GF-D8 (cell line): ENCODE results near the gene MOB2.

ENCODE experiments used
- DNase-seq: peaks from one replicate; lab custom pipeline; 2025; lab: John Stamatoyannopoulos, UW

Gene MOB2

DNA sequence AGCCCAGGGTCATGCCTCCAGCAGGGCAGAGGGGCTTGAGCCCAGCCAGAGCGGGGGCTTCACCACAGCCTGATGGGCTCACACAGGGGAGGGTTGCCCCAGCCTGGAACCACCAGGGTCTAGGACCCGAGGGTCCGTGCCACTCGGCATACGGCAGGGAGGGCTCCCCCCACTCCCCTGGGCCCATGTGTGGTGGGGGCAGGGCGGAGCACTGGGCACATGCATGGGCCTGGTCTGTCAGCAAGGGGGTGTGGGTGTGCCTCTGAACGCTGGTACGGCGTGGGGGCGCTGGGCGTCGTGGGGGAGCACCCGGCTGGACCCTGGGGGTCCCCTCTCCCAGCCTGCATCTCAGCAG lies 29.3 kb downstream of the MOB2 start:
- no peak for DNase-seq

DNA sequence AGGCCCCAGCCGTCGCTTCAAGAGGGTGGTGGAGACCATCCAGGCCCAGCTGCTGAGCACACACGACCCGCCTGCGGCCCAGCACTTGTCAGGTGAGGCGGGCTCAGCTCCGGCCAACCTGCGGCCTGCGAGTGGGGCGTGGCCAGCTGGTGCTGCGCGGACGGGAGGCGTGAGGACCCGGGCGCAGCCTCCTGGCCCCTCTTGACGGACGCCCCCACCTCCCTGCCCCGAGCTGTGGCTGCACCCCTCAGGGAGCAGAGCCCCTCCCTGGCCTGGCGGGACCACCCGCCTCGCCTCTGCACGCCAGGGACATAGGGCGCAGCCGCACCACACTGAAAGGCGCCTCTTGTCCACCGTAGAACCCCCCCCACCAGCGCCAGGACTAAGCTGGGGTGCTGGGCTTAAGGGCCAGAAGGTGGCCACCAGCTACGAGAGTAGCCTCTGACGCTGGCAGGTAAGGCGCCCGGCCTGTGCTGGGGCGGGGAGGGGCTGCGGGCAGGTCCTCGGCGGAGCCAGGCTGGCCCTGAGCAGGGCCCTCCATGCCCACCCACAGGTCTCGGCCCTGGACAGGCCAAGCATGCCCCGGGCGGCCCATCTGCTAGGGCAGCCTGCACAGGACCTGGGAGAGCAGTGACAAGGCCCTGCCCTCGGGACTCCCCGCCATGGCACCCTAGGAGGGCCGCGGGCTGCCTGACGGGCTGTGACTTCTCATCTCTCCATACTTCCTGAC lies 29.8 kb downstream of the MOB2 start:
- no peak for DNase-seq

DNA sequence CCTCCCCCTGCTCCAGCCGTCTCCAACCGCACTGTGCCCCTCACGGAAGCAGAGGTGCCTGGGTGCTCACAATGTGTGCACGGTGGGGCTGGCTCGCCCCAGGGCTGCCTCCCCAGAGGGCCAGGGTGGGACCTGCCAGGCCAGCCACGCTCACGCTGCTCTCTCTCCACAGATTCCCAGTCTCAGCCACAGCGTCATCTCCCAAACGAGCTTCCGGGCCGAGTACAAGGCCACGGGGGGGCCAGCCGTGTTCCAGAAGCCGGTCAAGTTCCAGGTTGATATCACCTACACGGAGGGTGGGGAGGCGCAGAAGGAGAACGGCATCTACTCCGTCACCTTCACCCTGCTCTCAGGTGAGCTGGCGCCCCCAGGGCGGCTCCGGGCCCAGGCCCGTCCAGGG lies 30.4 kb downstream of the MOB2 start:
- DNase-seq, result no peak

DNA sequence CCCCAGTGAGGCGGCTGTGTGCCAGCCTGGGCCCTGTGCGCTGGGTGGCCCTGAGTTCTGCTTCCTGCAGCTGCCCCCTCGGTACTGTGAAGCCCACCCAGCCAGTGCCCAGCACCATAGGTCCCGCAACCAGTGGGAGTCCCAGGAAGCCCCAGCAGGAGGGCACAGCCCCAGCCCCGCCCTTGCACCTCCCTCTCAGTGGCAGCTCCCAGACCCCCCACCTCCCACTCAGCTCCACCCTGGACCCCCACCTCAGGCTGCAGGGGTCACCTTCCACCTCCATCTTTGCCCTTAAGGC lies 30.9 kb downstream of the MOB2 start:
- DNase-seq, result no peak

DNA sequence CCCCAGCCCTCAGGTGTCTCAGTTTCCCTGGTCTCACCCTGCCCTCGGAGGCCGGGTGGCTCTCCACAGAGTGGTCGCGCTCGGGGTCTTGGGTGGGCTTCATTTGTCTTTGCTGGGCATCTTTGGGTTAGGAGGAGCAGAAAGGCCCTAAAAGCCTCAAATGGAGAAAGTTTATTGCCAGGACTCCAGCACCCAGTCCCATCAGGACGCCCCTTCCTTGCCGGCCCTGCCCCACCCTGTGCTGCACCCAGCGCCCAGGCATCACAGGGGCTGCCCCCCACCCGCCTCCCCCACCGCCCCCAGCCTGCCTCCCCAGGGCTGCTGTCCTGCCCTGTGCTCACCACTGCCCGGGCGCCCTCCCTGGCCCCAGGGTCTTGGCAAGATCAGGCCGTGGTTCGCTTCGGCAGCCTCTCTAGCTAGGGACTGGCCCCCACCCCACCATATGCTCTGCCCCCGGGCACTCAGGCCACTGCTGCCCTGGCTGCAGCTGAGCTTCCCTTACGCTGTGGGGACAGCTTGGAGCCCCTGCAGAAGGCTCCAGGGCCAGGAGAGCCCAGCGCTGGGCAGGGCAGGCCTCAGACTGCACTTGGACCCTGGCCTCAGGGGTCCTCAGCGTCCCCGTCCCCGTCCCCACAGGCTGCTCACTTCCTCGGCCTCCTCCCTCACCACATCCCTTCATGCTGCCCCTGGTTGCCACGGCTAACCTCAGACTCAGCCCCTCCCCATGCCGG lies 31.4 kb downstream of the MOB2 start:
- DNase-seq, result no peak

DNA sequence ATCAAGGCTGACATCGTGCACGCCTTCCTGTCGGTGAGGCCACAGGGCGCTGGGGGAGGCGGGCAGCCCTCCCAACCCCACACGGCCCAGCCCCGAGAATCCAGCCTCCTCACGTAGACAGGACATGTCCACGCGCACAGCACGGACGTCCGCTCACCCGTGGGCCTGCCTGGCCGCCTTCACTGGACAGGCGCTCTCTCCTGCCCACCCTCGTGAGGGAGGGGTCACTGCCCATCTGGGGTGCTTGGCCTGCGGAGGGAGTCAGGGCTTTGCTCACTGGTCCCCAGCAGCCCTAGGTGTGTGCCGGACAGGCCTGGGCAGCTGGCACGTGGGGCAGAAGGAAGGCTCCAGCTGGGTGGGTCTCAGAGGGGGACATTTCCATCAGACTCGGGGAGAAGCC lies 32.0 kb downstream of the MOB2 start:
- DNase-seq, result no peak

DNA sequence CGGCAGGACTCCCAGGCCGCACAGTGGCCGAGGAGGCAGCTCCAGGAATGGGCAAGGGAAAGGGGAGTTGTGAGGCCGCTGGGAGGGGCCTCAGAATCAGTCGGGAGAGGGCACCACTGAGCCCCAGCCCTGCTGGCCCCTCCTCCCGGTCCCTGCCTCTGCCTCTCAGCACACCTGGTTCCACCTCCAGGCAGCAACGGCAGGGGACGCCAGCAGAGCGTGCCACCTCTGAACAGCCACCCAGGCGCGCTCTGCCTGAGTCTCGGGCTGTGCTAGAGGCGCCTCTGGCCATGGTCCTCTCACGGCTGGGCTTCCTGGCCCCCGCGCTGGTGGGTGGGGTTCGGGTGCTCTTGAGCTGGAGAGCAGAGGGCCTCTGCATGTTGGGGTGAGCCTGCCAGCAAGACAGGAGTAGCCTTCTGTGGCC lies 33.0 kb downstream of the MOB2 start:
- DNase-seq, result no peak

DNA sequence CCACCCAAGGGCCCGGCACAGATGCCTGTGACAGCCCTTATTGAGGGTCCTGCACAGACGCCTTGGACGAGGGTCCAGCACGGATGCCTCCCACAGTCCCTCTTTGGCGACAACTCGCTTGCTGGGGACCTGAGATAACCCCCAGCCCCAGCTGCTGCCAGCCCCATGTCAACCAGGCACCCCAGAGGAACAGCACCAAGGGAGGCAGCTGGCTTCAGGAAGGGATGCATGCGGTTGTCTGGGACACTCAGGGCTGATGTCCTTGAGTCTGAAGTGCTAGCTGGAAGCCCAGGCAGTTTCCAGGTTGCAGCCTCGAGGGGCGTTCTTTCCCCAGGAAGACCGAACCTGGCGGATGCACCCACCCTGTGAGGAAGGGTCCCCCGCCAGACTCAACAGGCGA lies 33.8 kb downstream of the MOB2 start:
- no peak for DNase-seq

DNA sequence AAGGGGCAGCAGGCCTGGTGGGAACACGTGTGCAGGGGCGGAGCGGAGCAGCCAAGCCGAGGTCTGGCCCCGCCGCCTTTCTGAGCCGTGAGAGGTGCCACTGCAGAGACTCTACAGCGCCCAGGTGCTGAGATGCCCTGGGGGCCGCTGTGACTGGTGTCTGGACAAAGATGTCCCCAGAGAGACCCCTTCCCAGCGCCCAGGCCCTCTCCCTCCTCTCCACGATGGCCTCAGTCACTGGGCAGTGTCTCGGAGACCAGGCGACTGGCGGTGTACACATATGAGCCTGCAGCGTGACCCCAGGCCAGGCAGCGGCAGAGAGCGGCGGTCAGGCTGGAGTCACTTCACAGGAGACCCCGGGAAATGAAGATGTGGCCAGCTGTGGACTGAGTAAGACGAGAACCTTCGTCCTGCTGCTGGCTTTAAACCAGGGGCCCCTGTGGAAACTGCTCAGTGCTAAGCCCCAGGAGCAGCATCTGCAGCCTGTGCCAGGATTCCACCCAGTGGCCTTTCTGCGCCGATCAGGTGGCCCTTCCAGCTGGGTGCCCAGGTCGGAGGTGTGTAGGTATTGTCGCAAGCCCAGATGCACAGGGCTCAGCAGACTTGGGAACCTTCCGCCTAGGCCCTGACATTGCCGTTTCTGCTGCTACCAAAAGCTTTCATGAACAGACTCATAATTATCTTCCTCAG lies 34.7 kb downstream of the MOB2 start:
- DNase-seq, result no peak

DNA sequence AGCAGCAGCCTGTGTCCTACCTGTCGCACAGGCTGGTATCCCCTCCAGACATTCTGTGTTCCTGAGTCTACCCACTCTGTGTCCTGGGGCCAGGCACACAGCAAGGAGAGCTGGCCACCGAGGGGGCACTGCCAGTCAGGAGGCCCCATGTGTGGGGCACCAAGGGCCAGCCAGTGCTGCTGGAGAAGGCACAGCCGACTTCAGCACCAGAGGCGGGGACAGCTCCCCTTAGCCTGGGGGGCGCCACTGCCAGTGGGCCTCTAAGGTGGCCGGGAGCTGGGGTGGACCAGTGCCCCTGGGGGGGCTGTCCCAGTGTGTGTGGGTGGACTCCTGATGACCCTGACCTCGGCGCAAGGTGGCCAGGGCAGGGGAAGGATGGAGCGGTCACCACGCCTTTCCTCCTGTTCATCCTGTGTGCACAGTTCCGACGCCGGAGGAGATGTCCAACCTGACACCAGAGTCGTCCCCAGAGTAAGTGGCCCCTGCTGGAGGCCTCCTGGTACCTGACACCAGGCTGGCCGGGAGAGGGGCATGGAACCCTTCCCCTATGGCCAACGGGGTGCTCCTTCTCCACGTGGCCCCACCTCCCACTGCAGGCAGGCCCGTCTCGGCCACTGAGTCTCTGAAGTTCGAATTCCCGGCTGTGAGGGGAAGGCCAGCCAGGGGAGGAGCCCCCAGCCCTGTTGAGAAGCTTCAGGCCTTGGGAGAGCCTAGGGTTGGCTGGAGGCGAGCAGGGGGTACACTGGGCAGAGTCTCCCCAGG lies 35.4 kb downstream of the MOB2 start:
- no peak for DNase-seq

DNA sequence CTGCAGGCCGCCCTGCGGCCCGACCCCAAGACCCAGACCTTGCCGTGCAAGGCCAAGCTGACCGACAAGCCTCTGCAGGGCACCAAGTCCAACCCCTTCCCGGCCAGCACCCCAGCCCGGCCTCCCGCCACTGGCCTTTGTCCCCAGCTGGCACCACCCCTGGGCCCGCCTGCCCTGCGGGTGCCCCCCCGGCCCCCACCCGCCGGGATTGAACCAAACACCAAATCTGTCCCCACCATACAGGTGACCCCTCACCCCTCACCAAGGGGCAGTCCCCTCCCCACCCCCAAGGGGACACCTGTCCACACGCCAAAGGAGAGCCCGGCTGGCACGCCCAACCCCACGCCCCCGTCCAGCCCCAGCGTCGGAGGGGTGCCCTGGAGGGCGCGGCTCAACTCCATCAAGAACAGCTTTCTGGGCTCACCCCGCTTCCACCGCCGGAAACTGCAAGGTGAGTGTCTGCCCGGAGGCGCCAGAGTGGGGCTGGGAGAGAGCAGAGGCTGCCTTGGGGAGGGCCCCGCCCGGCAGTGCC lies 36.2 kb downstream of the MOB2 start:
- no peak for DNase-seq

DNA sequence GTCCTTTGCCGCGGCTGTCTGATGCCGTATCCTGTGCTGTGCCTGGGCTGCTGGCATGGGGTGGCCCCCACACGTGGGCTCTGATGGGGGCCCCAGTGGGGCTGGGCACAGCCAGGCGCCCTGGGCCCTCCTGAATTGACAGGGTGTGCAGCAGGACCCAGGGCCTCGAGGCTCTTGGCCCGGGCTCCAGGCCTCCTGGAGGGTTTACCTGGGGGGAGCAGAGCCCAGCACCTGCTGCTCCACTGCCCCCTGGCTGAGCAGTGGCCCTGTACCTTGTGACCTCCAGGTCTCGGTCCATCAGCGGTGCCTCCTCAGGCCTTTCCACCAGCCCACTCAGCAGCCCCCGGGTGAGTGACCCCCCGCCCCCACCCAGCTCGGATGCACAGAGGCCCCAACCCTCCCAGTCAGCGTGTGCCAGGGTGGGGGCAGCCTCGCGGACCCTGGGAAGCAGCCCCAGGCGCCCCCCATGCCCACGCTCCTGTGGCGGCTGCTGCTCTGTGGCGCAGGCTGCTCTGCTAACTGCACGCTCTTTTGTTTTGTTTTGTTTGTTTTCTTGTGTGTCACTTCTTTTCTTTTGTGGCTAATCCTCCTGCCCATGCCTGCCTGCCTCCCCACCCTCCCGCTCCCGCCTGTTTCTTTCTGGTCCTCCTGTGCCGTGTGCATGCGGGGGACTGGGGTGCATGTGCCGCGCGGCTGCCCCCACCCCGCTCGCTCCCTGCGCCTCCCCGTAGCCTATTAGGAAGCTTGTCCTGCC lies 36.9 kb downstream of the MOB2 start:
- no peak for DNase-seq

DNA sequence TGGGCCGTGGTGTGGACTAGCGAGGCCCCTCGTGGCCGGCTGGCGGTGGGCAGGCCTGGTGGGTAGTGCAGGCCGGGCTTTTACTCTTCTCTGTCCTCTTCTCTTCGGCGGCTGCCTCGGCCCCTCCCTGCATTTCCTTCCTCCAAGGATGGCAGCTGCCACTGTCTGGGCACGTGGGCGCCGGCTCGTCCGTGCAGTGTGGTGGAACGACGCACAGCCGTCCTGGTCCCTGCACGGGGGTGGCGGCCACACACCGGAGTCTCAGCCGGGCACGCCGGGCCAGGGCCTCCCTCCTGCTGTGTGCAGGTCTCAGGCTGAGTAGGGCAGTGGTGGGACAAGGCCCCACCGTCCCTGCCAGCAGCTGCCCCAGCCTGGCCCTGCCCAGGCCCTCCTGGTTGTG lies 37.7 kb downstream of the MOB2 start:
- DNase-seq, result no peak

DNA sequence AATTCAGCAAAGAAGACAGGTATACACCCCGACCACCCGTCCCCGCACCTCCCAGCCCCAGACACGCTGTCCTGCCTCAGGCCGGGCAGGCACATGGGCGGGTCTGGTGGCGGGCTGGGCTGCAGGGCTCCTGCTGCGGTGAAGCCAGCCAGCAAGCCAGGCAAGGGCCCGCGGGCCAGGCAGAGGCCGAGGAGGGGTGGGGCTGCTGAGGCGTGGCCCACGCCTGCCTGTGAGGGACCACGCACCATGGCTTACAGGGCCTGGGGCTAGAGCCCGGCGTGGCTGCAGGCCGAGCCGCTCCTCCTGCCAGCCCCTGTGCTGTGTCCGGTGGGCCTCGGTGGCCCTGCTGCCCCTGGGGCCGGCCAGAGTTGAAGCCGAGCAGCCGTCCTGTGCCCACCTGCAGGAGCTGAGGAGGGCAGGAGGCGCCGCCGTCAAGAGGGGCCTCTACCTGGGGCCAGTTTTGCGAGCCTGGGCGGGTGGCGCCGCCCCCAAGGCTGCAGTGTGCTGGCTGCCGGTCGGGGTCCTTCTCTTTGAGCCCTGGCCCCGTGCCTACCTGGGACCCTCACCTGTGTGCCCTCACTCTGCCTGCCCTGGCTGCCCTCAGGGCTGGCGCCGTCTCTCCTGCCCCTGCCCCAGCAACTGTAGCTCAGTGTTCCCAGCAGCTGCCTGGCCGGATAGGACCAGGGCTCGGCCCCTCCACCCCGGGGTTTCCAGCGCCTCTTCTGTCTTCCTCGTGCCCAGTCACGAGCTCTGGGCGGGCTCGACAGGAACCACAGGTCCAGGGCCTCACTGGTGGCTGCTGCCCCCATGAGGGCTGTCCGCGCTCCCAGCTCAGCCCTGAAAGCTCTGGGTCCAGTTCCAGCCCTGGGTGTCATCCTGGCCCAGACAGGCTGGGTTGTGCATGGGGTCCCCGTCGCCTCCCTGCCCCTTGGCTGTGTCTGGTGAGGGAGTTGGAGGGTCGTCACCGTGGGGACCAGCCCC lies 38.4 kb downstream of the MOB2 start:
- no peak for DNase-seq

DNA sequence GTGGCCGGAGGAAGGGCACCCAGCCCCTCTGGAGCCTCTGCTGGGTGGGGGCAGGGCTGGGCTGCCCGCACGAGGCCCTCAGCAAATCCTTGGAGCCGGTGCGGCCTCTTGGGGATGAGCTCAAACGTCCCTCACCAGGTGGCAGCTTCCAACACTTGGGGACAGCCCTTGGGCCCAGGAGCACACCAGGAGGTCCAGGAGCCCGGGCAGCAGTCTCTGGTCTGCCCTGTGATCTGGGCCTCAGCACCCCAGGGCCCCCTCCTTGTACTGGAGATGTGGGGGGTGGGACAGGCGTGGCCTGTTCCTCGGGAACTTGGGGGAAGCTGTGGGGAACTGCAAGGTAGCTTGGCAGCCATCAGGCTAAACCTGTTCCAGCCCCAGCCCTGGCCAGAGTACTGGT lies 40.0 kb downstream of the MOB2 start:
- no peak for DNase-seq

DNA sequence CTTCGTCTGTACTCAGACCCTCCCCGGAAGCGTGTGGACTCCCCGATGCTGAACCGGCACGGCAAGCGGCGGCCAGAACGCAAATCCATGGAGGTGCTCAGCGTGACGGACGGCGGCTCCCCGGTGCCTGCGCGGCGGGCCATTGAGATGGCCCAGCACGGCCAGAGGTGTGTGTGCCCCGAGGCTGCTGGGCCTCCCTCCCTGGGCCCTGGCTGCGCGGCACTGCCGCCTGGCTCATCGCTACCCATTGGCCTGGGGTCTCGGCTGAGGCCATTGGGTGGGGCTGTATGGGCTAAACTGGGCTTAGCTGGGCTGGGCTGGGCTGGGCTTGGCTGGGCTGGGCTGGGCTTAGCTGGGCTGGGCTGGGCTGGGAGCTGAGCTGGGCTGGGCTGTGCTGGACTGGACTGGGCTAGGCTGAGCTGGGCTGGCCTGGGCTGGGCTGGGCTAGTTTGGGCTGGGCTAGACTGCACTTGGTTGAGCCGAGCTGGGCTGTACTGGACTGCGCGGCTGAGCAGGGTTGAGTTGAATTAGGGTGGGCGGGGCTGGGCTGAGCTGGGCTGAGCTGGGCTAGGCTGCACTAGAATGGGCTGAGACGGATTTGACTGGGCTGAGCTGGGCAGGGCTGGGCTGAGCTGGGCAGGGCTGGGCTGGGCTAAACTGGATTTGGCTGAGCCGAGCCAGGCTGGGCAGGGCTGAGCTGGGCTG lies 40.7 kb downstream of the MOB2 start:
- no peak for DNase-seq

DNA sequence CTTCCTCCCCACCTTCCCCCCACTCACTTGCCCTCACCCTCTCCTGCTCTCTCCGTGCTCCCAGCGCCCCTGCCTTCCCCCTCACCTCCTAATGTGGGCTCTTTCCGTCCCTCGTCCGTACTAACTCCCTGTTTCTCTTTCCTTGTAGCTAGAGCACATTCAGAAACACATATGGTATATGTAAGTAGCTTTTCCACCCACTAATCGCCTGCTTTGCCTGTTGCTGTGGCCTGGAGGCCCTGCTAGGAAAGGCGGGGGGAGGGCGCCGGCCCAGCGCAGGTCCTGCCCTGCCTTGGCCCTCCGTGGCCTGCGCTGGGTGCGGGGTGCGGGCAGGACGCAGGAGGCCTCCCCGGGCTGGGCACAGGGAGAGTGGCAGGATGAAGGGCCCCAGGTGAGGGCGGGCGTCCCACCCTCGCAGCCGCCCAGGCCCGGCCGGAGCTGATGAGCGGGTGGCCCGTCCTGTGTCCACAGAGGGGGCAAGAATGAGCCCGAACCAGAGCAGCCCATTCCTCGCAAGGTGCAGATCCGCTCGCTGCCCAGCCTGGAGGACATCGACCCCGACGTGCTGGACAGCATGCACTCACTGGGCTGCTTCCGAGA lies 41.7 kb downstream of the MOB2 start:
- DNase-seq, result no peak

DNA sequence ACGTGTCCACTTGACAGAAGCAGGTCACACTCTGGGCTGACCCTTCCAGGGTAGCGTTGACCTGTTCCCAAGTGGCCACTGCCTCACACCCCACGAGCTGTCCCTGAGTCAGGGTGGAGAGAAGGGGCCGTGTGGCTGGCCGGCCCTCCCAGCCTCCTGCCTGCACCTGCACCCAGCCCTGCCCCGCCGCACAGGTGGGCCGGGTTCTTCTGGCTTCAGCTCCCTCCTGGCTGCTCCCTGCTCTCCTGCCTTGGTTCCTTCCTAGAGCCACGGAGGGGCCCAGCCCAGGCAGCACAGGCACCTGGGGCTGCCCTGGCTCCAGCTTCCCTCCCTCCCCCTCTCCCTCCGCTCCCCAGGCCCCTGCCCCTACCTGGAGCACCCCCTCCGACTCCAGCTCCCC lies 42.3 kb downstream of the MOB2 start:
- DNase-seq, result no peak

DNA sequence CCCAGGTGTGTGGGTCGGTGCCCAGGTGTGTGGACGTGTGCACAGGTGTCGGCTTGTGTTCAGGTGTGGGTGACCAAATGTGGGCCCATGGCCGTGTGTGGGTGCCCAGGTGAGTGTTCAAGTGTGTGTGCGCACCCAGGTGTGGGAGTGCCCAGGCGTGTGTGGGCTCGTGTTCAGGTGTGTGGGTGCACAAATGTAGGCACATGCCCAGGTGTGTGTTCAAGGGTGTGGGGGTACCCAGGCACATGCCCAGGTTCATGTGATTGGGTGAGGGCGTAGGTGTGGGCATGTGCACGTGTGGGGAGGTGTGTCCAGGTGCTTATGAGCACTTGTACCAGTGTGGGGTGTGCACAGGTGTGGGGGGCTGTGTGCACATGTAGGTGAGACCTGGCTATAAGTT lies 42.8 kb downstream of the MOB2 start:
- DNase-seq, result no peak
